Spleen (tissue), 13 donors: ENCODE data around the gene AP2S1. TPM values are rescaled to one million over a fixed set of nuclear protein-coding genes. Genes with fewer than 3 reads are reported as not detected.
A peak's percentile ranks its signal among the peaks of the same experiment; 100 is the strongest.

ENCODE experiments used
- DNase-seq: peaks from one replicate; pipeline ENCODE4 v3.0.0-alpha.2; 2020
- H3K27ac ChIP-seq, 8 donors: fragments of 200-600 bp; sonication (generic) in 7 of 8; 1 replicate in 4 of 8; 2 replicates in 4 of 8; pipeline versions ENCODE4 v1.5.0 to v1.8.0; 2016 to 2021; ENCODE audit warnings: inconsistent platforms in 4 of 8, mild to moderate bottlenecking in 4 of 8, moderate library complexity in 1 of 8
- H3K27me3 ChIP-seq, 7 donors: fragments of 200-600 bp; sonication (generic) in 6 of 7; replicated peaks in 1 of 7; 1 replicate in 4 of 7; 2 replicates in 3 of 7; pipeline versions ENCODE4 v1.5.0 to v1.8.0; 2016 to 2021; ENCODE audit warnings: inconsistent platforms in 3 of 7, mild to moderate bottlenecking in 1 of 7
- H3K36me3 ChIP-seq, 6 donors: fragments of 200-600 bp; sonication (generic) in 5 of 6; 1 replicate in 4 of 6; 2 replicates in 2 of 6; pipeline versions ENCODE4 v1.5.0 to v1.8.0; 2016 to 2021; ENCODE audit warnings: inconsistent platforms in 2 of 6
- H3K4me1 ChIP-seq, 6 donors: fragments of 200-600 bp; sonication (generic) in 5 of 6; 1 replicate in 3 of 6; 2 replicates in 3 of 6; pipeline versions ENCODE4 v1.5.0 to v1.8.0; 2016 to 2021; ENCODE audit warnings: inconsistent platforms in 3 of 6
- H3K4me3 ChIP-seq, 8 donors: fragments of 200-600 bp; sonication (generic) in 7 of 8; 1 replicate in 4 of 8; 2 replicates in 4 of 8; pipeline versions ENCODE4 v1.5.0 to v1.8.0; 2016 to 2021; ENCODE audit warnings: inconsistent platforms in 4 of 8, mild to moderate bottlenecking in 4 of 8, moderate library complexity in 2 of 8
- H3K9me3 ChIP-seq, 8 donors: fragments of 200-600 bp; sonication (generic) in 7 of 8; 1 replicate in 4 of 8; 2 replicates in 4 of 8; pipeline versions ENCODE4 v1.5.0 to v1.8.0; 2016 to 2021; ENCODE audit warnings: inconsistent platforms in 4 of 8
- POLR2A ChIP-seq, 3 donors: fragments of 450-650 bp; IDR thresholded peaks; one replicate each; pipeline ENCODE4 v1.5.1; 2017; ENCODE audit warnings: antibody characterized with exemption in 3 of 3, mild to moderate bottlenecking in 1 of 3
- POLR2AphosphoS5 ChIP-seq, 3 donors: sonication (generic); formaldehyde crosslinking; IDR thresholded peaks; one replicate each; pipeline ENCODE4 v1.5.1; 2017; ENCODE audit warnings: antibody characterized with exemption in 3 of 3
- WGBS, 5 donors: extraction: QIAGEN DNeasy Blood & Tissue Kit in 3 of 5; methylation state at CpG; one replicate each; pipeline versions ENCODE4 v1.1.5 to v1.1.7; 2013 to 2018; 5-methylcytosine and 5-hydroxymethylcytosine counted together
- intact Hi-C: fragments of 100-400 bp; cut with DNase I; formaldehyde crosslinking; loops from one replicate; pipeline ENCODE4 v1.15.0; 2023; ENCODE audit warnings: low total_unique reads
- long read RNA-seq, 2 donors: transcript quantifications; one replicate each; lab custom pipeline, GENCODE V29; 2026
- polyA plus RNA-seq, 3 donors: library from polyadenylated mRNA; stranded (reverse); fragments of 200-250 nt; gene quantifications; one replicate each; pipeline ENCODE4 v1.2.1, GENCODE V29; 2013
- total RNA-seq, 7 donors: library from RNA; depleted of rRNA in 3 of 7; stranded (reverse); fragments of >200 nt in 3 of 7; fragmentation: NEBNext Ultra II Directional in 4 of 7; extraction: Animal tissue kit (Norgen Biotek cat#: 25700) in 4 of 7; gene quantifications; one replicate each; pipeline versions ENCODE4 v1.1.0 to v1.2.1, GENCODE V29; 2016 to 2021
- TF ChIP-seq, protein P1 (sequence below), 11 experiments: fragments of 200-600 bp in 7 of 11; fragments of 450-650 bp in 4 of 11; sonication (generic) in 4 of 11; IDR thresholded peaks in 8 of 11; conservative IDR thresholded peaks in 3 of 11; 1 replicate in 7 of 11; 2 replicates in 4 of 11; pipeline versions ENCODE4 v1.4.0 to v1.8.0; 2016 to 2021; ENCODE audit warnings: antibody characterized with exemption in 11 of 11, inconsistent platforms in 4 of 11, mild to moderate bottlenecking in 1 of 11
- donor health status: healthy with polysubstance abuse.
- donor health status: DM: no; HTN: no; CAD: no; lungs with moderate emphysema.
- donor health status: DM: no; HTN: no; CAD: no.
- donor health status: Bipolar disorder and iron deficiency.
- donor health status: healthy.
- donor health status: DM: no; HTN: no; CAD: no.
- donor health status: DM: yes; HTN: yes; CAD: no.

The AP2S1 gene
- total RNA-seq (100 to 1,000 TPM in 4 of 7 donors, 10 to 100 TPM in 3; 58.0 to 144 (median 116) TPM), polyA plus RNA-seq (100 to 1,000 TPM in 2 of 3 donors, 10 to 100 TPM in 1; 69.3 to 145 (median 104) TPM)
- long read RNA-seq, donor 1, transcript AP2S1-209 (5 exons, 898 nt), result minor isoform, 9 of 151 reads
- long read RNA-seq, donor 1, transcript AP2S1-201 (5 exons, 935 nt), result major isoform, 117 of 151 reads
- long read RNA-seq, donor 1, transcript AP2S1-203 (4 exons, 636 nt), result minor isoform, 8 of 151 reads
- long read RNA-seq, donor 1, transcript AP2S1-204 (4 exons, 707 nt), result minor isoform, 7 of 151 reads
- long read RNA-seq, donor 1, partial matches to known transcripts, result 0 of 151 reads
- long read RNA-seq, donor 1, other reads (novel, unspliced or antisense), result 0 of 151 reads
- long read RNA-seq, donor 2, transcript AP2S1-201 (5 exons, 935 nt), result major isoform, 78 of 96 reads
- long read RNA-seq, donor 2, transcript AP2S1-204 (4 exons, 707 nt), result minor isoform, 8 of 96 reads
- long read RNA-seq, donor 2, partial matches to known transcripts, result 0 of 96 reads
- long read RNA-seq, donor 2, other reads (novel, unspliced or antisense), result 0 of 96 reads

DNA sequence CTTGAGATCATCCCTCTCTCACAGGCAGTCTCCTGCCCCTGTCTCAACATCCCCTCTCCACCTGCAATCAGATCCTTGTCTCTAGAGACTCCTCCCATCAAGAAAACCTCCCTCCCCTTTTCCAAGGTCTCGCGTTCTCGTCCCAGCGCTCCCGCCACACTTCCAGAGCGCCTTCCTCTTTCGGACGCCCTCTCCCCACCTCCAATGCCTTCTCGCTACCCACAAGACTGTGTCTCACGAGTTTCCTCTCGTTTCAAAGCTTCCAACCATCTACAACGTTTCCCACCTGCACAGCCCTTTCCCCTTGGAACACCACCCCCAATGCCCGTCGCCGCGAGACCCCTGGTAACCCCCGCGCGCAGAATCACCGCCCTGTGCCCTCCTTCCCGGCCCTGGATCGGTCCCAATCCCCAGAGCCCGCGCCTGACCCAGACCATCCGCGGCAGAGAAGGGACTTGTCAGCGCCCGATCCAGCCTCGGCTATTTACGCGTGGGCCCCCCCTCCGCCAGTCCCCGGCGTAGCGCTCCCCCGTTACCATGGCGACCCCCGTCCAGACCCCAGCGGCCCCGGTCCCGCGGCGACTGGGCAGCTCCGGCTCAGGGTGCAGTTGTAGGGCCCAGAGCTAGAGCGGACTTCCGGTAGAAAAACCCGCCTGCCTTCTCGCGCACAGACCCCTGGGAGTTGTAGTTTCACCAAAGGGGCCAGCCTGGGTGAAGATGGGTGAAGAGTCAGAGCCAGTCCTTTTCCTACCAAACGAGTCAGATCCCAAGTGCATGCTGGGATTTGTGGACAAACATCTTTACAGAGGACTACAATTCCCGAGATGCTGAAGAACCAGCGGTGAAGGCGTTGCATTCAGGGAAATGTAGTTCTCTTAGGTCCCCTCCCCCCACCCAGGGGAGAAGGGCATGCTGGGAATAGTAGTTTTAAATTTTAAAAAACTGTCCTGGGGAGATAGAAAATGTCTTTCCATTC, at the start of gene AP2S1:
Gene AP2S1, minus strand, starts transcription at position 619 of the 976 bp plus-strand sequence. Its CDS starts 80 bp downstream, at position 539.
- peak within 1 kb of the TSS; percentile 59 to 93 (median 88) for H3K27ac ChIP-seq
- peaks cover 15 to 52% (median 38%) of the 10 kb centered on the region in 6 donors for H3K4me1 ChIP-seq
- peak; percentile 97 for DNase-seq
- H3K27me3 ChIP-seq, result no peaks in the 10 kb centered on the region
- TF ChIP-seq POLR2A (IDR thresholded peaks at IDR 0.05) (peak; percentile 19 to 59 (median 40)), POLR2AphosphoS5 (IDR thresholded peaks at IDR 0.05) (peak; percentile 90 to 93 (median 92))
- TF ChIP-seq, protein P1, sequence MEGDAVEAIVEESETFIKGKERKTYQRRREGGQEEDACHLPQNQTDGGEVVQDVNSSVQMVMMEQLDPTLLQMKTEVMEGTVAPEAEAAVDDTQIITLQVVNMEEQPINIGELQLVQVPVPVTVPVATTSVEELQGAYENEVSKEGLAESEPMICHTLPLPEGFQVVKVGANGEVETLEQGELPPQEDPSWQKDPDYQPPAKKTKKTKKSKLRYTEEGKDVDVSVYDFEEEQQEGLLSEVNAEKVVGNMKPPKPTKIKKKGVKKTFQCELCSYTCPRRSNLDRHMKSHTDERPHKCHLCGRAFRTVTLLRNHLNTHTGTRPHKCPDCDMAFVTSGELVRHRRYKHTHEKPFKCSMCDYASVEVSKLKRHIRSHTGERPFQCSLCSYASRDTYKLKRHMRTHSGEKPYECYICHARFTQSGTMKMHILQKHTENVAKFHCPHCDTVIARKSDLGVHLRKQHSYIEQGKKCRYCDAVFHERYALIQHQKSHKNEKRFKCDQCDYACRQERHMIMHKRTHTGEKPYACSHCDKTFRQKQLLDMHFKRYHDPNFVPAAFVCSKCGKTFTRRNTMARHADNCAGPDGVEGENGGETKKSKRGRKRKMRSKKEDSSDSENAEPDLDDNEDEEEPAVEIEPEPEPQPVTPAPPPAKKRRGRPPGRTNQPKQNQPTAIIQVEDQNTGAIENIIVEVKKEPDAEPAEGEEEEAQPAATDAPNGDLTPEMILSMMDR (IDR thresholded peaks at IDR 0.05 in 8 of 11, conservative IDR thresholded peaks at IDR 0.05 in 3 of 11), result peak in 4 of 11 experiments; percentile 16 to 42 (median 30)
- intact Hi-C loops, result no loop called here
- H3K4me3 ChIP-seq, result peak within 1 kb of the TSS; percentile 70 to 93 (median 83)
- H3K36me3 ChIP-seq, result peaks cover 0 to 24% (median 2%) of the 10 kb centered on the region in 6 donors
- 0 to 1% (median 0%) methylated on average over 32 to 53 of the region's 53 CpGs for WGBS, 5 donors
- H3K9me3 ChIP-seq, result no peaks in the 10 kb centered on the region

GRCh38 chr19:46900341-46900740, 49.7 kb upstream of the AP2S1 start:
- Histone ChIP-seq H3K36me3 (no peaks in the 10 kb centered on the region), H3K27me3 (no peaks in the 10 kb centered on the region), H3K27ac (no peak overlapping the region), H3K4me3 (no peak overlapping the region), H3K4me1 (peaks cover 11 to 75% (median 51%) of the 10 kb centered on the region in 6 donors), H3K9me3 (no peaks in the 10 kb centered on the region)
- no peak for TF ChIP-seq POLR2A (IDR thresholded peaks at IDR 0.05)
- no peak for TF ChIP-seq POLR2AphosphoS5 (IDR thresholded peaks at IDR 0.05)
- TF ChIP-seq, protein P1 (IDR thresholded peaks at IDR 0.05 in 8 of 11, conservative IDR thresholded peaks at IDR 0.05 in 3 of 11), result no peak
- 92 to 99% (median 96%) methylated on average over 5 of the region's 5 CpGs for WGBS, 5 donors
- no peak for DNase-seq
- intact Hi-C loops, result no loop called here

DNA sequence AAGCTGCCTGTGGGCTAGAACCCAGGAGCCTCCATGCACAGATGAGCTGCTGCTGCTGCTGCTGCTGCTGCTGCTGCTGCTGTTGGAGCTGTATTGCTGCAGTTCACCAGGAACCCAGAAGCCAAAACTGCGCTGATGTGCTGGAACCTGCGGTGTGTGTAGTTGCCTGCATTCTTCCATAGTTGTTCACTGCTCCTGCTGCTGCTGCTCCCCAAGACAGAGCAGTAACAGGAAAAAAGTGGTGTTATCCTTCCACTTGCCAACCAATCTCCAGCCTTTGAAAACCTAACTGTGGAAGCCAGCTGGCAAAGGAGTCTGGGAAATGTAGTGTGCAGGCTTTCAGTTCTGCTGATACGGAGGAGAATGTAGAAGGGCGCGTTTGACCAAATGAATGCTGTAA, 48.1 kb upstream of the AP2S1 start:
- Histone ChIP-seq H3K27me3 (no peaks in the 10 kb centered on the region), H3K9me3 (no peaks in the 10 kb centered on the region), H3K4me3 (no peak overlapping the region), H3K36me3 (no peaks in the 10 kb centered on the region), H3K27ac (no peak overlapping the region), H3K4me1 (peaks cover 1 to 63% (median 36%) of the 10 kb centered on the region in 6 donors)
- 91 to 96% (median 91%) methylated on average over 5 of the region's 5 CpGs for WGBS, 5 donors
- TF ChIP-seq POLR2AphosphoS5 (IDR thresholded peaks at IDR 0.05), result no peak
- TF ChIP-seq POLR2A (IDR thresholded peaks at IDR 0.05), result no peak
- TF ChIP-seq, protein P1 (IDR thresholded peaks at IDR 0.05 in 8 of 11, conservative IDR thresholded peaks at IDR 0.05 in 3 of 11), result no peak
- intact Hi-C loops, result no loop called here
- DNase-seq, result no peak
